HepG2 (cell line): ENCODE results near the gene MAN1A1. TPM values are rescaled to one million over a fixed set of nuclear protein-coding genes. Genes with fewer than 3 reads are reported as not detected.
A peak's percentile ranks its signal among the peaks of the same experiment; 100 is the strongest.

ENCODE experiments used
- ATAC-seq: fragments of 200-7000 bp; cut with Tn5 transposase; 3 replicates; pipeline ENCODE4 v1.9.1; 2020; ENCODE audit warnings: mild to moderate bottlenecking, moderate library complexity
- BruUV-seq: library from RNA; stranded (reverse); fragments of 400-500 nt; replicated peaks from 2 replicates; lab custom pipeline; 2021; lab: Mats Ljungman, UMichigan
- CTCF ChIA-PET: fragments of 300-600 bp; formaldehyde crosslinking; extraction: SDS; loops from one replicate; lab custom pipeline; 2021; ENCODE audit warnings: low total read pairs, inconsistent platforms, low intra/inter-chr PET ratio; lab: Yijun Ruan, JAX
- POLR2A ChIA-PET: fragments of 350-600 bp; sonication (Branson Sonifier 250); formaldehyde crosslinking; loops from one replicate; lab custom pipeline; 2020; ENCODE audit warnings: antibody characterized with exemption, inconsistent platforms; lab: Yijun Ruan, JAX
- DNase-seq: peaks from one replicate; pipeline ENCODE4 v3.0.0-alpha.2; 2015; ENCODE audit warnings: low spot score
- FAIRE-seq: peaks from 3 replicates; lab custom pipeline; 2011; peaks lifted over from hg19 to GRCh38; lab: Jason Lieb, UNC
- H2AFZ ChIP-seq: one replicate; pipeline ENCODE4 v1.6.1; 2011; ENCODE audit warnings: low read length, inconsistent platforms
- H3K27ac ChIP-seq: fragments of 300-600 bp; 3 replicates; pipeline ENCODE4 v1.8.0; 2011; ENCODE audit warnings: mixed run types, mild to moderate bottlenecking, mixed read lengths, low read length, inconsistent platforms; ENCODE audit not compliant: insufficient read depth; ENCODE audit errors: extremely low read length
- H3K27me3 ChIP-seq, 2 experiments: fragments of 200-600 bp in 1 of 2; 2 replicates in 1 of 2; 3 replicates in 1 of 2; pipeline versions ENCODE4 v1.6.0 to v1.8.0; 2011; ENCODE audit warnings: low read length in 2 of 2, mild to moderate bottlenecking in 2 of 2, moderate library complexity in 2 of 2, inconsistent platforms in 1 of 2; ENCODE audit not compliant: insufficient read depth in 2 of 2, control insufficient read depth in 1 of 2
- H3K36me3 ChIP-seq, 2 experiments: fragments of 200-600 bp in 1 of 2; replicated peaks in 1 of 2; 2 replicates in 1 of 2; 3 replicates in 1 of 2; pipeline versions ENCODE4 v1.5.1 to v1.8.0; 2011; ENCODE audit warnings: low read length in 2 of 2, inconsistent platforms in 1 of 2; ENCODE audit not compliant: insufficient read depth in 2 of 2, control insufficient read depth in 1 of 2
- H3K4me1 ChIP-seq: 2 replicates; pipeline ENCODE4 v1.5.1; 2012; ENCODE audit warnings: low read length, inconsistent platforms; ENCODE audit not compliant: insufficient read depth
- H3K4me2 ChIP-seq: 2 replicates; pipeline ENCODE4 v1.6.0; 2011; ENCODE audit warnings: low read depth, low read length, inconsistent platforms
- H3K4me3 ChIP-seq, 3 experiments: fragments of 200-600 bp in 1 of 3; sonication (generic), shearing (Covaris generic) in 1 of 3; replicated peaks in 1 of 3; 2 replicates each; pipeline ENCODE4 v1.5.1; 2011 to 2016; ENCODE audit warnings: low read length in 3 of 3, inconsistent platforms in 2 of 3, low read depth in 2 of 3, mild to moderate bottlenecking in 2 of 3, control low read depth in 1 of 3, mixed read lengths in 1 of 3; ENCODE audit not compliant: insufficient read depth in 1 of 3
- H3K79me2 ChIP-seq: one replicate; pipeline ENCODE4 v1.6.1; 2011; ENCODE audit warnings: low read length, inconsistent platforms; ENCODE audit not compliant: insufficient read depth
- H3K9ac ChIP-seq: 2 replicates; pipeline ENCODE4 v1.6.0; 2011; ENCODE audit warnings: mild to moderate bottlenecking, low read depth, low read length, inconsistent platforms; ENCODE audit not compliant: insufficient read depth
- H3K9me3 ChIP-seq: 2 replicates; pipeline ENCODE4 v1.5.1; 2012; ENCODE audit warnings: mild to moderate bottlenecking, low read length
- H4K20me1 ChIP-seq: 2 replicates; pipeline ENCODE4 v1.6.0; 2011; ENCODE audit warnings: inconsistent platforms, mild to moderate bottlenecking, low read length, moderate library complexity; ENCODE audit not compliant: insufficient read depth
- POLR2AphosphoS2 ChIP-seq: IDR thresholded peaks from 2 replicates; pipeline ENCODE4 v1.6.1; 2011; ENCODE audit warnings: low read depth, low read length, improper control_type of control experiment
- RBM22 ChIP-seq: fragments of 200-400 bp; formaldehyde crosslinking; optimal IDR thresholded peaks from 2 replicates; pipeline ENCODE3; 2017; ENCODE audit warnings: mild to moderate bottlenecking, low read length, moderate library complexity
- WGBS: methylation state at CpG from one replicate; pipeline ENCODE4 v1.1.6; 2017; ENCODE audit warnings: low lambda C conversion rate; 5-methylcytosine and 5-hydroxymethylcytosine counted together
- in situ Hi-C: cut with HindIII; loops from 2 replicates; pipeline ENCODE4 v1.10.0; 2017; ENCODE audit warnings: low pct_unique_long_range_greater_than_20kb; ENCODE audit not compliant: extremely low pct_ligation_motif_present
- intact Hi-C: fragments of 100-400 bp; cut with micrococcal nuclease; formaldehyde crosslinking; loops from one replicate; pipeline ENCODE4 v1.10.0; 2022; ENCODE audit not compliant: unreplicated experiment
- polyA plus RNA-seq, 8 experiments: library from polyadenylated mRNA; depleted of rRNA in 3 of 8; stranded (reverse) in 7 of 8; unstranded in 1 of 8; fragments of >200 nt; fragmentation: Illumina TruSeq in 4 of 8; extraction: Trizol in 4 of 8; gene quantifications; 2 replicates each; pipeline versions ENCODE4 v1.2.1 to v1.2.3, GENCODE V29; 2011 to 2016; ENCODE audit warnings: low read depth in 4 of 8, missing spikeins in 1 of 8, mixed read lengths in 1 of 8; ENCODE audit not compliant: insufficient read depth in 1 of 8
- total RNA-seq, 5 experiments: library from RNA; depleted of rRNA; stranded (reverse); fragments of >200 nt; fragmentation: Illumina TruSeq; extraction: Trizol; gene quantifications; 2 replicates each; pipeline ENCODE4 v1.2.3, GENCODE V29; 2016; ENCODE audit warnings: low read depth in 1 of 5
- TF ChIP-seq, protein P1 (sequence below): IDR thresholded peaks from 2 replicates; pipeline ENCODE4 v1.6.1; 2012; ENCODE audit warnings: low read depth, low read length, improper control_type of control experiment
- TF ChIP-seq, protein P2 (sequence below): sonication (generic); formaldehyde crosslinking; IDR thresholded peaks from 2 replicates; pipeline ENCODE4 v1.5.0; 2020; ENCODE audit warnings: missing genetic modification reagents

Gene MAN1A1
- total and polyA plus RNA-seq, 2 of the 13 experiments (the other 11 are each of a cell fraction or from before 2014, with no cell fraction given), result 156 to 236 TPM

DNA sequence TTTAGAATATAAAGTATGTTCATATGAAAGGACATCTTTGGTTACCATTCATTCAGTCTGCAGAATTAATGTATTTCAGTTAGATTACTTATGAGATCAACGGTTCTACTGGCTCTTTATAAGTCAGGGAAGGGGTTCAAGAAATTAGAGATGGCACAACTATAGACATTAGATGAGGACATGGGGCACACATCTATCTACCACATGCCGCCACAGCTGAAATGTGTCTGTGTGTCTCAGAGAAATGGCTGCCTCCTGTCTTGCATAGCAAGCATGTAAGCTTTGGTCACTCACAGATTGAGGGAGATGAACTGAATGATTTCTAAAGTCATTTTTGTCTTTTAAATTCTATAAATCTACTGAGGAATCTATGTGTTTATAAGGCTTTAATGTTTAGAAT, 142.2 kb downstream of the MAN1A1 start:
- intact Hi-C loops (no loop called here), in situ Hi-C loops (no loop called here)
- H3K4me2 ChIP-seq, result no peak overlapping the region
- POLR2A ChIA-PET, result no interaction called here
- DNase-seq (no peak), FAIRE-seq (no peak), ATAC-seq (no peak)
- no peak overlapping the region for H2AFZ ChIP-seq
- 95% methylated on average over 2 of the region's 2 CpGs for WGBS
- no peak overlapping the region for H3K4me3 ChIP-seq
- H4K20me1 ChIP-seq, result peaks cover 3% of the 10 kb centered on the region; the same call in 1 of the 2 replicates
- H3K4me1 ChIP-seq, result peaks cover 19% of the 10 kb centered on the region
- CTCF ChIA-PET, result no interaction called here
- H3K36me3 ChIP-seq, result peaks cover 41 to 85% of the 10 kb centered on the region in 2 experiments
- no TSS peak for BruUV-seq
- no peak overlapping the region for H3K27ac ChIP-seq
- TF ChIP-seq, protein P1, sequence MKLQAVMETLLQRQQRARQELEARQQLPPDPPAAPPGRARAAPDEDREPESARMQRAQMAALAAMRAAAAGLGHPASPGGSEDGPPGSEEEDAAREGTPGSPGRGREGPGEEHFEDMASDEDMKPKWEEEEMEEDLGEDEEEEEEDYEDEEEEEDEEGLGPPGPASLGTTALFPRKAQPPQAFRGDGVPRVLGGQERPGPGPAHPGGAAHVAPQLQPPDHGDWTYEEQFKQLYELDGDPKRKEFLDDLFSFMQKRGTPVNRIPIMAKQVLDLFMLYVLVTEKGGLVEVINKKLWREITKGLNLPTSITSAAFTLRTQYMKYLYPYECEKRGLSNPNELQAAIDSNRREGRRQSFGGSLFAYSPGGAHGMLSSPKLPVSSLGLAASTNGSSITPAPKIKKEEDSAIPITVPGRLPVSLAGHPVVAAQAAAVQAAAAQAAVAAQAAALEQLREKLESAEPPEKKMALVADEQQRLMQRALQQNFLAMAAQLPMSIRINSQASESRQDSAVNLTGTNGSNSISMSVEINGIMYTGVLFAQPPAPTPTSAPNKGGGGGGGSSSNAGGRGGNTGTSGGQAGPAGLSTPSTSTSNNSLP, result no peak
- peak; percentile 81 for TF ChIP-seq RBM22
- TF ChIP-seq, protein P2, sequence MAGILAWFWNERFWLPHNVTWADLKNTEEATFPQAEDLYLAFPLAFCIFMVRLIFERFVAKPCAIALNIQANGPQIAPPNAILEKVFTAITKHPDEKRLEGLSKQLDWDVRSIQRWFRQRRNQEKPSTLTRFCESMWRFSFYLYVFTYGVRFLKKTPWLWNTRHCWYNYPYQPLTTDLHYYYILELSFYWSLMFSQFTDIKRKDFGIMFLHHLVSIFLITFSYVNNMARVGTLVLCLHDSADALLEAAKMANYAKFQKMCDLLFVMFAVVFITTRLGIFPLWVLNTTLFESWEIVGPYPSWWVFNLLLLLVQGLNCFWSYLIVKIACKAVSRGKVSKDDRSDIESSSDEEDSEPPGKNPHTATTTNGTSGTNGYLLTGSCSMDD (CRISPR knock-in tag), result no peak
- 0 out of 2 replicates have a peak, but pooled peaks have one; percentile 53 for TF ChIP-seq POLR2AphosphoS2
- H3K27me3 ChIP-seq, result no peaks in the 10 kb centered on the region
- no peaks in the 10 kb centered on the region for H3K9me3 ChIP-seq
- H3K79me2 ChIP-seq, result peaks cover 11% of the 10 kb centered on the region
- no peak overlapping the region for H3K9ac ChIP-seq
